Measurements from ENCODE around the gene REPIN1.
"Not testable (repeated sequence)": the region's sequence is repeated elsewhere in the genome, so short reads cannot be mapped to it uniquely, and the experiment has no call there.

REPIN1 gene

DNA sequence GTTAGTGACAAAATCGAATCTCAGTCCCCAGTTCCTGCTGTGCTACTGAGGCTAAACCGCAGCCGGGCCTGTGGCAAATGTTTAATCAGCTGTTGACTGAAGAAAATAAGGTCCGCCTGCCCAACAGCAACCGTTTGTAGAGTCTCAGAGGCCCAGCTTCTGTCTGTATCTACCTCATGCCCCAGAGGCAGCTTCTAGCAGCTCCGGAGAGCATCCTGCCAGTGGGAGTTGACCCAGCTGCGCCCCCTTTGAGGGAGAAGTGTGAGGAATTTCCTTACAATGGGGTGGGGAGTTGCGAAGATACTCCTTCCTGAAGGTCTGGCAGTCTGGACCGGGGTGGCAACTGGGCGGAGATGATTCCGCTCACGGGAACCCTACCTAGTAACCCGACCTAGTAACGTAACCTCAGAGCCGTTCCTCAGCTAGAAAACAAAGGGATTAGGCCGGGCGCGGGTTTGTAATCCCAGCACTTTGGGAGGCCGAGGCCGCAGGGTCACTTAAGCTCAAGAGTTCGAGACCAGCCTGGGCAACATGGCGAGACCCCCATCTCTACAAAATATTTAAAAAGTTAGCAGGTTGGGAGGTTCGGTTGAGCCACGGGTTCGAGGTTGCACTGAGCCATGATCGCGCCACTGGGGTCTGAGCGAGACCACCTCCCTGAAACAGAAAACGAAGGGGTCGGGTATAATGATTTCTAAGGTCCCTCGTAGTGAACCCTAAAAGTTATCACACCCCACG lies 9.7 kb downstream of the REPIN1 start:
- peak; percentile 34 for DNase-seq

DNA sequence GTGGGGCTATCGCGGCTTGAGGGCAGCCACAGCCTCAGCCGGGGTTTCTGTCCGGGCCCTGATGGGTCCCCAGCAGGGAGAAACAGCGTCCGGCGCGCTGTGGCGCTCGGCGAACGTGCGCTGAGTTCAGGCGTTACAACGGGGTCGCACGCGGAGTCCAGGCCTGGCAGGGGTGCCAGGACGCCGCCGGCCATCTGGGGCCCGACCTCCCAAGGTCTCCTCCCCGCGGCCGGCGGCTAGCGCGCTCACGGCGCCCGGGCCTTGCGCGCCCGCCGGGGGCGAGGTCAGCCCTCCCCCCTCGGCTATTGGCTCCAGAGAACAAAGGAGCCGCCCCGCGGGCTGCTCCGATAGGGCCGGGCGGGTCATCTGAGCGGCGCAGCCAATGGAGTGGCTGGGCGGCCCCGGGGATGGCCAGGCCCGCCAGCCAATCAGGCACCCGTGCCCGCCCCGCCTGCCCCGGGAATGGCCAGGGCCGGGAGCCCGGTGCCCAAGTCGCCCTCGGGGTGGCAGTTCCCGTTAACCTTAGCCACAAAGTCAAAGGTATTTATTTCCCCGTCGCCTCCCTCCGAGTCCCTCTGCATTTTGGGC lies 10.3 kb downstream of the REPIN1 start, which contains the start of gene ZNF775:
Gene ZNF775, plus strand, starts transcription at position 478 of the 588 bp plus-strand sequence. CDS start 9,141 bp downstream, outside the sequence.
- peak; percentile 98 for DNase-seq

DNA sequence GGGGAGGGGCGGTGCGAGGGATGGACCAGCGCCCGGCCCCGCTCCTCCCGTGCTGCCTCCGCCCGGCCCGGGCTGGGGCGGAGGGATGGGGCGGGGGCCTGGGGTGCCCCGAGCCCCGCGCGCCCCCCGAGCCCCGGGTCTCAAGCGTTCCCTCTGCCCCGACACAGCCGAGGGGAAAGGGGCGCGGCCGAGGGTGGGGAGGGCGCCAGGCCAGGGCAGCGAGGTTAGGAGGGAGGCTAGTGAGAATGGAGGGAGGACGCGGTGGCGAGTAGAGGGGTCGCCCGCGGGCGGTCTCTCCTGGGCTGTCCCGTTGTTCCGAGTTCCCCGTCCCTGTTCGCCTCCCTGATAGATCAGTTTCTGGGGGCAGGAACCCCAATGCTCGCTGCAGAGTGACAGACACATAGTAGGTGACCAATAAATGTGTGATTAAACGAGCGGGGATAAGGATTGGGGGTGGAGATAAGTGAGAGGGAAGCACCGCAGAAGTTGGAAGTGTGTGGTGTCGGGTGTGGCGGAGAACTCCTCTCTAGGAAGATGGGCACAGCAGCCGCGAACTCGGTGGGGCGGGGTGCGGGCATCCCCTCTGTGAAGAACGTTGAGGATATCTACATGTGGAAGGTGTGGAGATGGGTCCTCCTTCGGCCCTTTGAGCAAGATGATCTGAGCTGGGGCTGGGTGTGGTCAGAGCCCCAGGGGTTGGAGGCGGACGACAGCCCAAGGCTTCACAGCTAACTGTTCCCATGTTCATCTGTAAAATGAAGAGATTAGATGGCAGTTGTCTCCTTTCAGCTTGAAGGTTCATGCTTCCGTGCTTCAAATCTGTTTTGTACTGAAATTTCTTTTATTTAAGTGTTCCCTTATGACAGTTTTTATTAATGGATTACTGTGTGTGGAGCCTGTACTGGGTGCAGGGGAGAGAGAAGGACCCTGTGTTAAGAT lies 11.1 kb downstream of the REPIN1 start:
- DNase-seq = peak; percentile 20

DNA sequence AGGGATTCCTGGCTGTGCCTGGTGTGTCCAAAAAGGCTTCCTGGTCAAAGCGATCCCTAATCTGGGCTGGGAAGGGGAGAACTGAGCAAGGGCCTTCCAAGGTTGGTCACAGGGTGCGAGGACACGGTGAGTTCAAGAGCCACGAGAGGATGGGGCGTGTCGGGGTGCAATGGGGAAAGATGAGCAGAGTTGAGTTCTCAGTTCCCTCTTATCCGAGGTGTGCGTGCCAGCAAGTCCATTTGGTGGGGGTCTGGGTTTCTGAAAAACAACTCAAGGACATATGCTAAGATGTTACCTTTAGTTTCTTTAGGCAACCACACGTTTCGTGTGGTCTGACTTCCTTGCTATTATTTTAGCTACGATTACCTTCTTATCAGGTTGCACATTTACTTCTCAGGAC lies 11.8 kb downstream of the REPIN1 start:
- DNase-seq = no peak

DNA sequence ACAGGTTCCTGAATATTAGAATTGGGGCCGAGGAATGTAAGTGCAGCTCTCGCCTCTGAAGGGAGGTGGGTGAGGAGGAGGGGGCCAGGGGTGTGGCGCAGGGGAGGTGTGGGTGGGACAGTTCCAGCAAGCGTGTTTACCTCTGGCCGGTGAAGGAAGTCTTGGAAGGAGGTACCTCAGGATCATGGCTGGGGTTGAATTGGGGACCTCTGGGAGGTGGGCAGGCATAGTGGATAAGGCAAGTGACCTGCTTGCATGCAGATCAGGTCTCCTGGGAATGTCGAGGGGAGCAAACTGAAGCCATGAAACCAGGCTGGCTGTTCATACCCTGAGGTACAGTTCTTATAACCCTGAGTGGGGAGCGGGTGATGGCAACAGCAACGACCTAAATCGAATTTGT lies 12.5 kb downstream of the REPIN1 start:
- DNase-seq = no peak

DNA sequence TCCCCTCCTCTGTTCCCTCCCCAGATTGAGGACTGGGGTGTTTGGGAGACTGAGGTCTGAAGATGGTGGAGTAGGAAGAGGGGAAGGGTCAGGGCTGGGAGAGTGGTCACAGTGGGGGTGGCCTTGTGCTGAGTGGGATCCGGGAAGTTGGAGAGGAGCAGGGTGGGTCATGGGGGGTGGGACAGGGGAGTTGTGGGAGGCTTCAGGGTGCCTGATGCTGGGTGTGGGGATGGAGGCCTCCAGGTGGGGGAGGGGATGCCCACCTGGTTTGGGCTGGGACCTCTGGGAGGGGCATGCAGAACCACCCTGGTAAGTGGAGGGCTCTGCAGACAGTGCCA lies 13.1 kb downstream of the REPIN1 start:
- DNase-seq = no peak

DNA sequence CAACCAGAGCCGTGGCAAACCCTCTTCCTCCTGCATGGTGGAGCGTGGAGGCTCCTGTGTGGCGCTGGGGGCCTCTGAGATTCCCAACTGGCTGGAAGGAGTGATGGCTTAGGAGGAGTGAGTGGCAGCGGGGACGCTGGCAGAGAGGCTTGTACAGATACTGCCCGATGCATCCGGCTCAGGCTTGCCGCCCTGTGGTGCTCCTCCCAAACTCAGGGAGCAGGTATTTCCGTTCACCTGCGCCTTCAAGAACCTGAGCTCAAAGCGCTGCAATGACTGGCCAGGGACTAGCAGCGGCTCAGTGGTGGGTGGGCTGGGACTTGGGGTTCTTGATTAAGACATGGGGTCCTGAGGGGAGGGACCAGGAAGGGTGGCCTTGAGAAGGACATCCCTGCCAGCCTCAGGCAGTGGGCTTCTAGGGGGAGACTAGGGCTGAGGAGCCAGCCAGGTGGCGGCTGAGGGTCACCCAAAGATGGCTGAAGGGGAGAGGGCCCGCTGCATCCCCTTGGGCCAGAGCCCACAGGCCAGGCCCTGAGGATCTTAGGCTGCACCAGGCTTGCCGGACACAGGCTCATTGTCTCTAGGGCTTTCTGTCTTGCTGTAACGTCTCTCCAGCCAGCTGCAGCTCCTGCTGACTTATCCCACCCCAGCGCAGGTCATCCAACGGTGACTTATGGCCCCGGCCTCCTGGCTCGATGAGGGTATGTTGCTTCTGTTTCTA lies 13.7 kb downstream of the REPIN1 start:
- no peak for DNase-seq

DNA sequence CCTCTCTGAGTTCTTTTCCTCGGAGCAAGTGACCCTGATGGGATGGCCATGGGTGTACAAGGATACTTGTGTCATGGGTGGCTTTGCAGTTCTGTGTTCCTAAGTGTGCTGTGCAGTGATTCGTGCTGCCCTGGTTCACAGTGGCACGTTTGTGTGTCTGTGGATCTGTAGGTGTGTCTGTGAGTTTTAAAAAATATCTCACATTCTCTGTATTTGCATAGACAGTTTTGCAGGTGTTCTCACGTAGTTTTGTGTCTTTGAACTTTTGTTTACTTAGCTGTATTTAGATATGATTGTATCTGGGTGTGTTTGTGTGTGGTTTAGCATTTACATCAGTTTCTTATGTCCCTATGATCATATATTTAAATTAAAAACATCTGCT lies 14.2 kb downstream of the REPIN1 start:
- DNase-seq = no peak

DNA sequence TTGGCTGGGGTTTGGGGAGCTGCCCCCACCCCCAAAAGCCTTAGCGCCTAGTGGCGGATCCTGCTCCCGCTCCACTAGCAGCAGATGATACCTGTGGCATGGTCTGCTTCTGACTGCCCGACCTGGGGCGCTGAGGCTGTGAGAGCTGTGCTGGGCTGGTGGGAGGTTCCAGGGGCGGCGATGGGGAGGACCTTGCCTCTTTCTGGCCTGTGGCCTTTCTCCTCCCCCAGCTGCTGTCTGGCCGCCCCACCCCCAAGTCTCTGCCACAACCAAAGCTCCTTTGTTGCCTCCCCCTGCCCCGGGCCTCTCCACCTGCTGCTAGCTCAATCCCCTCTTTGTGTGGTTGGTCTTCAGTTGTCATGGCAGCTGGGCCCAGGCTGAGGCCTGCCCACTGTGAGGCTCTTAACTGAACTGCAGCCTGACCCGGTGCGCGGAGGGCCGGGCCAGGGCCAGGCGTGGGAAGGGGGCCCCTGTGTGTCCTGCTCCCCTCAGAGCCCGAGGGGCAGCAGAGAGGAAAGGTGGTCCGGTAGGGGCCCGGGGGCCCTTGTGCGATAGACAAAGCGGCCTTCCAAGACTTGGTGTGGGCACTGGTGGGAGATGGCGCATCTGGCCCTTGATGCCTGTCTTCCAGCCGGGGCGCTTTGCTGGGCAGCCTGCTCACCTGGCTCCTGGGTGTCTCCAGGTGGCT lies 15.2 kb downstream of the REPIN1 start:
- no peak for DNase-seq

DNA sequence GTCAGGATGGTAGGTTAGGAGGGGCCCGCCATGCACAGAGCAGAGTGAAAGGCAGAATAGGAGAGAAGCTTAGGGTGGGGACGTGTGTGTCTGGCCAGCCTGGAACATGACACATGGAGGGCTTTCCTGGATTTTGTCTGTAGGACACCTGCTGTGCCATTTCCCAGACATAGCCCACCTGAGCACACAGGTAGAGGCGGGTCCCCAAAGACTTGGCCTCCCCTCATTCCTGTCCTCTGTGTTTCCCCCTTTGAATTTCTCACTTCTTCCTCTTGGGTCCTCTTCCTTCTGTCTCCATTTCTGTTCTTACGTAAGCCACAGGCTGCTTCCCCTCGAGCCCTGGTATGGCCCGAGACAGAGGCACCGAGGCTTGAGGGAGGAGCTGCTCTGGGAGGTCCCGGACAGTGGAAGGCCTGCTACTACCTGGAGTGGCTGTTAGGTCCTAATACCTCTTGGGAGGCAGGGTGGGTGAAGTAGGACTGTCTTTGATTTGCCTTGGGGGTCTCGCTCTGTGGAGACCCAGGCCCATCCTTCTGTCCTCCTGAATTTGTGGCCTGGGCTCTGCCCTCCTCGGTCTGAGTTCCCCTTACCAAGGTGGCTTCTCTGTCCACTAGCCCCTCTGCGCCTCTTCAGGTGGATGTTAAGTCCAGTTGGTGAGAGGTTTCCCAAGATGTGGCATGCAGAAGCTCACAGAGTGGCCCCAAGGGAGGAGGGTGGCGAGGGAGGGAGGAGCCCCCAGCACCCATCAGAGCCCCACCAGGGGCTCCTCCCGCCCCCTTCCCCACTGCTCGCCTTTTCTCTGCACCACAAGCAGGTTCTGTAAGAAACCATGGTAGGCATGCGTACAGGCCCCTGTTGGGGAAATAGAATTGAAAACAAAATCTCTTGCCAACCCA lies 16.0 kb downstream of the REPIN1 start:
- DNase-seq = peak; percentile 64

DNA sequence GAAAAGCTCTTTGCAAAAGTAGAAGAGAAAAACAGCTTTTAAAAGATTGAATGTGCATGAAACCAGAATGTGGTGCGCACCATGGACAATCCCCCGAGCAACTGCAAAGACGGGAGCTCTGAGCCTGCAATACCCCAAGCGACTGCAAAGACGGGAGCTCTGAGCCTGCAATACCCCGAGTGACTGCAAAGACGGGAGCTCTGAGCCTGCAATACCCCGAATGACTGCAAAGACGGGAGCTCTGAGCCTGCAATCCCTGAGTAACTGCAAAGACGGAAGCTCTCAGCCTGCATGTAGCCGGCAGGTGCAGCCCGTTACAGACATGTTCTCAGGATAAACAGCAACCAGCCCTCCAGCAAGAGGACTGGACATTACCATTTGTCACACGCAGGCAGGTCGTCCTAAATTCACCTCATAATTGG lies 16.7 kb downstream of the REPIN1 start:
- DNase-seq = no peak

DNA sequence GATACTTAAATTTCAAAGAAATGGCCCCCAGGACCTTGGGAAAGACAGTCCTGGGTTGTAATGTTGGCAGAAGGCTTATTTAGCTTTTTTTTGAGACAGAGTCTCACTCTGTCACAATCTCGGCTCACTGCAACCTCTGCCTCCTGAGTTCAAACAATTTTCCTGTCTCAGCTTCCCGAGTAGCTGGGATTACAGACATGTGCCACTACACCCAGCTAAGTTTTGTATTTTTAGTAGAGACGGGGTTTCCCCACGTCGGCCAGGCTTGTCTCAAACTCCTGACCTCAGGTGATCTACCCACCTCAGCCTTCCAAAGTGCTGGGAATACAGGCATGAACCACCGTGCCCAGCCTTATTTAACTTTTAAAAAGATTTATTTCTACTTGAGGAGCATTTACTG lies 17.3 kb downstream of the REPIN1 start:
- DNase-seq = not testable (repeated sequence)

DNA sequence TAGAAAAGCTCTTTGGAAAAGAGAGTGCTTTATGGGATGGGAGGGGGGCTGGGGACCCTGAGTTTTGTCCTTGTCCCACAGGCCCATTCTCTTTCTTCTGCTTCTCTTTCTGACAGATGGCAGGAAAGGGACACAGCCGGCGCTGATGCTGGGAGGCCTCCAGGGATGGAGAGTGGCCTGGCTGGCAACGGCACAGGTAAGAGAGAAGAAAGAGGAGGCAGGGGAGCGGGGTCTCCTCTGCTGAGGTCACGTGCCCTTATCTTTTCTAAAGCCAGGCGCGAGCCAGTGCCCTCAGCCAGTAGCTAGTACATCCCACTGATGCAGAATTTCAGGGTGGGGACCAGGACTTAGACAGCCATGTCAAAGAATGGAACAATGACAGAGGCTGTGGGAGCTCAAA lies 19.7 kb downstream of the REPIN1 start:
- DNase-seq = no peak

DNA sequence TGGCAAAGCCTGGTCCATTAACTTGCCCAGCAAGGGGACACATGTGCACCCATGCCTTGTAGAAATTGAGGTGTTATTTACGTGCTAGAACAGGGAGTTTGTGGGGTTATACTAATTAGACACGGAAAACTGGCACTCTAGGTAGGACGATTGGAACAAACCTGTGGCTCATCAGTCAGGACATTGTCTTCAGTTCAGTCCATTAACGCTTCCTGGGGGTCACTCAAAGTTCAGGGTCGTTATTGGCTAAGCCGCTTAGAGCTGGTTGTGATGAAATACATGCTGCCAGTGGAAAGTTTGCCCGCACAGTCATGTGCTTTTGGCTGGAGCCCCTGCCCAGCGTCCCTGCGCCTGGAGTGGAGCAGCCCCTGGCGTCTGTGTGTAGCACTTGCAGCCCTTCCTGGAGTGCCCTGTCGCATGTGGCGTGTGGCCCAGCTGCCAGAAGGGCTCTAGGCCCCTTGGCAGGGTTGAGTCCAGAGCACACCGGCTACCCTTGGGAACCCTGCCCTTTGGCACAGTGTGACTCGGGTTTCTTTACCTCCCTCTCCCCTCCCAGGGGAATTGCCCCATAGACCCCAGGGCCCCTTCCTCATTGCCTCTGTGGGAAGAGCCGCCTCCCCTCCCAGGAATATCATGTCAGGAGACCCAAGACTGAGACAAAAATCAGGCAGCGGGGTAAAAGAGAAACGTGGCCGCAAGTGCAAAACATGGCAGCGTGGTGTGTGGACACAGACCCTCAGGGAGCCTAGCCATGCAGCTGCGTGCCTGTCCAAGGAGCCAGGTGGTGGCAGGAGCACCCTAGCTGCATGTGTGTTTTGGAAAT lies 20.3 kb downstream of the REPIN1 start:
- peak; percentile 60 for DNase-seq

DNA sequence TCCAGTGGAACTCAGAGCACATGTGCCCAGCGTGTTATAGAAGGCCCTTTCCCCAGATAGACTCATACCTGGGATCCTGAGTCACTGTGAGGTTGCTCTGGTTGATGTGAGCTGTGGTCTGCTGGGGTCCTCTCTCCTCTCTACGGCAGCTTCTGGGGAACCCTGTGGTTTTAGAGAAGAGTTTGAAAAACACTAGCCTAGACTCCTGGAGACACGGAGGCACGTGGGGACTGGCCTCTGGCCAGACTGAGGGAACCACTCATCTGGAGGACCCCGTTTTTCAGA lies 20.9 kb downstream of the REPIN1 start:
- no peak for DNase-seq

DNA sequence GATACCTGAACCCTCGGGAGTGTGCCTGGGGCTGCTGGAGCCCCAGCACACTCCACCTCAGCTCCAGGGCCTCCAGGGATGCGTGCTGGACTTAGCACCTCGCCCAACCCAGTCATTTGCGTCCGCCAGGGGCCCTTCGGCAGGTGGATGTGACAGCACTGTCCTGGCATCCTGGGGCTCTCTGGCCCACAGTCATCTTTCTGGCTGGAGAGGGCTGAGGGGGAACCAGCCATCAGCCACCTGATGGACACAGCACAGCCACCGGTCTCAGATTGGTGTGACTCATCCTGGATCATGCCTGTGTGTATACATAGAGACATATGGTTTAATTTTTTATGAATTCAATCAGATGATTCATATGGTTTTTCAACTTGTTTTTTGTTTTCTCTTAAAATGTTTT lies 21.6 kb downstream of the REPIN1 start:
- DNase-seq = no peak

DNA sequence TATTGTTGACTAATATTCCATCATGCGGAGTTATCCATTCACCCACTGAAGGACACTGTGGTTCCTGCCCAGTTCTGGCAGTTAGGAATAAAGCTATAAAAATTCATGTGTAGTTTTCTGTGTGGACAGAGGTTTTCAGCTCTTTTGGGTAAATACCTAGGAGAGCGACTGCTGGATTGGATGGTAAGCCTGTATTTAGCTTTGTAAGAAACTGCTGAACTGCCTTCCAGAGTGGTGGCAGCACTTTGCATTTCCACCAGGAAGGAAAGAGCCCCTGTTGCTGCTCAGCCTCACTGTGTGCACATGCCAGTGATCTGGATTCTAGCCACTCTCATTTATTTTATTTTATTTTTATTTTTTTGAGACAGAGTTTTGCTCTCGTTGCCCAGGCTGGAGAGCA lies 24.7 kb downstream of the REPIN1 start:
- no peak for DNase-seq

DNA sequence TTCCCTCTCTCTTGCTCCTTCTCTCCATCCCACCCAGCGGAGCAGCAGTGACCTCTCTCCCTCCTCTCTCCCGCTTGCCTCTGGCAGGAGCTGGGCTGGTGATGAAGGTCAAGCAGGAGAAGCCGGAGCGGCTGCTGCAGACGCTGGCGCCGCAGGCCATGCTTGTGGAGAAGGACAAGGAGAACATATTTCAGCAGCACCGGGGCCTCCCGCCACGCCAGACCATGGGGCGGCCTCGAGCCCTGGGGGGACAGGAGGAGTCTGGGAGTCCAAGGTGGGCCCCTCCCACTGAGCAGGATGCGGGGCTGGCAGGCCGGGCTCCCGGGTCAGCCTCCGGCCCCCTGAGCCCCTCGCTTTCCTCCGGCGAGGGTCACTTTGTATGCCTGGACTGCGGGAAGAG lies 27.8 kb downstream of the REPIN1 start:
- DNase-seq = no peak

DNA sequence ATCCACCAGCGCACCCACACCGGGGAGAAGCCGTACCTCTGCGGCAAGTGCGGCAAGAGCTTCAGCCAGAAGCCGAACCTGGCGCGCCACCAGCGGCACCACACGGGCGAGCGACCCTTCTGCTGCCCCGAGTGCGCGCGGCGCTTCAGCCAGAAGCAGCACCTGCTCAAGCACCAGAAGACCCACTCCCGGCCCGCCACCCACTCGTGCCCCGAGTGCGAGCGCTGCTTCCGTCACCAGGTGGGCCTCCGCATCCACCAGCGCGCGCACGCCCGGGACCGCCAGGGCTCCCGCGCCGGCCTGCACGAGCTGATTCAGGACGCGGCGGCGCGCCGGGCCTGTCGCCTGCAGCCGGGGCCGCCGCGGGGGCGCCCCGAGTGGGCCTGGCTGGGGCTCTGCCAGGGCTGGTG lies 28.2 kb downstream of the REPIN1 start:
- no peak for DNase-seq

DNA sequence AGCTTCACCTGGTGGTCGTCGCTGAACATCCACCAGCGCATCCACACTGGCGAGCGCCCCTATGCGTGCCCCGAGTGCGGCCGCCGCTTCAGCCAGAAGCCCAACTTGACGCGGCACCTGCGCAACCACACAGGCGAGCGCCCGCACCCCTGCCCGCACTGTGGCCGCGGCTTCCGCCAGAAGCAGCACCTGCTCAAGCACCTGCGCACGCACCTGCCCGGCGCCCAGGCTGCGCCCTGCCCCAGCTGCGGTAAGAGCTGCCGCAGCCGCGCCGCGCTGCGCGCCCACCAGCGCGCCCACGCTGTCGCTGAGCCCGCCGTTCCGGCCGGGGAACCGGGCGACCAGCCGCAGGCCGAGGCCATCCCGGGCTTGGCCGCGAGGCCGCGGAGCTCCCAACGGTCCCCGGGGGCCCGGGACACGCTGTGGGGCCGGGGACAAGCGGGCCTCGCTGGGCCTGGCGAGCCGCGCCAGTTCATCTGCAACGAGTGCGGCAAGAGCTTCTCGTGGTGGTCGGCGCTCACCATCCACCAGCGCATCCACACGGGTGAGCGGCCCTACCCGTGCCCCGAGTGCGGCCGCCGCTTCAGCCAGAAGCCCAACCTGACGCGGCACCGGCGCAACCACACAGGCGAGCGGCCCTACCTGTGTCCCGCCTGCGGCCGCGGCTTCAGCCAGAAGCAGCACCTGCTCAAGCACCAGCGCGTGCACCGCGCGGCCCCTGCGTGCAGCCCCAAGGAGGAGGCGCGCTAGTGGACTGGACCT lies 28.9 kb downstream of the REPIN1 start:
- no peak for DNase-seq

Measured in inflammatory macrophage treated with lipopolysaccharide for 4 hours (primary cell).